Measurements from ENCODE around the gene PTPN12.

GRCh38 chr7:77655836-77656455 lies 118.9 kb downstream of the PTPN12 start:
- TF ChIP-seq CTCF (IDR thresholded peaks at IDR 0.05) (no peak), POLR2A (IDR thresholded peaks at IDR 0.05) (no peak)
